ENCODE results near the gene AGTRAP. TPM values are rescaled to one million over a fixed set of nuclear protein-coding genes. Genes with fewer than 3 reads are reported as not detected.

AGTRAP gene
- total and polyA plus RNA-seq, 2 donors (not counting 3 experiments of a cell fraction or from before 2014, with no cell fraction given), result 41.6 to 101 TPM

GRCh38 chr1:11799099-11799498, 63.2 kb downstream of the AGTRAP start:
- Histone ChIP-seq H3K36me3 (ENCODE audit: control insufficient read depth in 2 of 2, extremely low read depth in 1 of 2, insufficient read depth in 2 of 2, low read length in 2 of 2) (peaks cover 2 to 30% of the 10 kb centered on the region in 2 experiments), H3K27me3 (ENCODE audit: control insufficient read depth in 2 of 2, insufficient read depth in 2 of 2, low read length in 2 of 2) (no peaks in the 10 kb centered on the region), H3K9me1 (replicated peaks; ENCODE audit: control insufficient read depth, extremely low read depth, insufficient read depth, low read length) (no peaks in the 10 kb centered on the region), H3K27ac (ENCODE audit: insufficient read depth, low read depth, low read length) (no peak overlapping the region), H3K4me1 (ENCODE audit: control insufficient read depth, extremely low read depth, insufficient read depth, low read length) (peaks cover 44% of the 10 kb centered on the region), H4K20me1 (replicated peaks; ENCODE audit: control insufficient read depth, extremely low read depth, insufficient read depth, low read length) (no peaks in the 10 kb centered on the region), H2AFZ (ENCODE audit: low read depth, low read length) (no peak overlapping the region), H3K4me3 (replicated peaks in 1 of 3; ENCODE audit: insufficient read depth in 1 of 3, low read depth in 1 of 3, low read length in 3 of 3) (no peak overlapping the region), H3K4me2 (ENCODE audit: insufficient read depth, low read length) (no peak overlapping the region), H3K9ac (replicated peaks; ENCODE audit: extremely low read depth, insufficient read depth, low read length) (no peak overlapping the region), H3K79me2 (ENCODE audit: control insufficient read depth, insufficient read depth, low read length) (peaks cover 3% of the 10 kb centered on the region), H3K9me3 (replicated peaks; ENCODE audit: control insufficient read depth, insufficient read depth, low read length) (no peaks in the 10 kb centered on the region)
- no peak for TF ChIP-seq JUN (IDR thresholded peaks at IDR 0.05; ENCODE audit: borderline replicate concordance, insufficient read depth, insufficient read length, low read depth)
- no peak for TF ChIP-seq CTCF (IDR thresholded peaks at IDR 0.05; ENCODE audit: extremely low read depth in 1 of 2, insufficient read depth in 1 of 2, low read depth in 1 of 2, low read length in 2 of 2)
- TF ChIP-seq EZH2 (IDR thresholded peaks at IDR 0.05; ENCODE audit: borderline replicate concordance, low read depth, low read length, severe bottlenecking), result no peak
- no peak for TF ChIP-seq GATA2 (IDR thresholded peaks at IDR 0.05; ENCODE audit: insufficient read depth, insufficient read length, low read depth, low read length)
- no peak for TF ChIP-seq MYC (IDR thresholded peaks at IDR 0.05; ENCODE audit: low read depth, low read length)
- TF ChIP-seq POLR2A (IDR thresholded peaks at IDR 0.05; ENCODE audit: low read depth, low read length), result no peak
- TF ChIP-seq FOS (IDR thresholded peaks at IDR 0.05; ENCODE audit: borderline replicate concordance, insufficient read depth, low read length), result no peak
- no peak for TF ChIP-seq POLR2AphosphoS5 (IDR thresholded peaks at IDR 0.05; ENCODE audit: insufficient read depth, low read depth, low read length)
- TF ChIP-seq, protein P1, sequence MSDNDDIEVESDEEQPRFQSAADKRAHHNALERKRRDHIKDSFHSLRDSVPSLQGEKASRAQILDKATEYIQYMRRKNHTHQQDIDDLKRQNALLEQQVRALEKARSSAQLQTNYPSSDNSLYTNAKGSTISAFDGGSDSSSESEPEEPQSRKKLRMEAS (IDR thresholded peaks at IDR 0.05; ENCODE audit: insufficient read depth, insufficient read length), result no peak
- no peak for FAIRE-seq
- POLR2A ChIA-PET, result no interaction called here
- CTCF ChIA-PET, result no interaction called here
- intact Hi-C loops (cut with micrococcal nuclease), result no loop called here
- DNase-seq (ENCODE audit: low read depth, low spot score), result no peak
- BruUV-seq (replicated peaks), result no TSS peak
- dilution Hi-C loops (cut with MboI; ENCODE audit: extremely low pct_ligation_motif_present, low sequenced_read_pairs), result no loop called here
